HepG2 (cell line): ENCODE data around the gene POLR1E. TPM values are rescaled to one million over a fixed set of nuclear protein-coding genes. Genes with fewer than 3 reads are reported as not detected.
A peak's percentile ranks its signal among the peaks of the same experiment; 100 is the strongest.
"Not testable (repeated sequence)": the region's sequence is repeated elsewhere in the genome, so short reads cannot be mapped to it uniquely, and the experiment has no call there.

Experiments
- ATAC-seq: fragments of 200-7000 bp; cut with Tn5 transposase; 3 replicates; pipeline ENCODE4 v1.9.1; 2020; ENCODE audit warnings: mild to moderate bottlenecking, moderate library complexity
- BruUV-seq: library from RNA; stranded (reverse); fragments of 400-500 nt; replicated peaks from 2 replicates; lab custom pipeline; 2021; lab: Mats Ljungman, UMichigan
- CTCF ChIA-PET: fragments of 300-600 bp; formaldehyde crosslinking; extraction: SDS; loops from one replicate; lab custom pipeline; 2021; ENCODE audit warnings: low total read pairs, inconsistent platforms, low intra/inter-chr PET ratio; lab: Yijun Ruan, JAX
- POLR2A ChIA-PET: fragments of 350-600 bp; sonication (Branson Sonifier 250); formaldehyde crosslinking; loops from one replicate; lab custom pipeline; 2020; ENCODE audit warnings: antibody characterized with exemption, inconsistent platforms; lab: Yijun Ruan, JAX
- DNase-seq: peaks from one replicate; pipeline ENCODE4 v3.0.0-alpha.2; 2015; ENCODE audit warnings: low spot score
- FAIRE-seq: peaks from 3 replicates; lab custom pipeline; 2011; peaks lifted over from hg19 to GRCh38; lab: Jason Lieb, UNC
- H2AFZ ChIP-seq: one replicate; pipeline ENCODE4 v1.6.1; 2011; ENCODE audit warnings: low read length, inconsistent platforms
- H3K27ac ChIP-seq: fragments of 300-600 bp; 3 replicates; pipeline ENCODE4 v1.8.0; 2011; ENCODE audit warnings: mixed run types, mild to moderate bottlenecking, mixed read lengths, low read length, inconsistent platforms; ENCODE audit not compliant: insufficient read depth; ENCODE audit errors: extremely low read length
- H3K27me3 ChIP-seq, 2 experiments: fragments of 200-600 bp in 1 of 2; 2 replicates in 1 of 2; 3 replicates in 1 of 2; pipeline versions ENCODE4 v1.6.0 to v1.8.0; 2011; ENCODE audit warnings: low read length in 2 of 2, mild to moderate bottlenecking in 2 of 2, moderate library complexity in 2 of 2, inconsistent platforms in 1 of 2; ENCODE audit not compliant: insufficient read depth in 2 of 2, control insufficient read depth in 1 of 2
- H3K36me3 ChIP-seq, 2 experiments: fragments of 200-600 bp in 1 of 2; replicated peaks in 1 of 2; 2 replicates in 1 of 2; 3 replicates in 1 of 2; pipeline versions ENCODE4 v1.5.1 to v1.8.0; 2011; ENCODE audit warnings: low read length in 2 of 2, inconsistent platforms in 1 of 2; ENCODE audit not compliant: insufficient read depth in 2 of 2, control insufficient read depth in 1 of 2
- H3K4me1 ChIP-seq: 2 replicates; pipeline ENCODE4 v1.5.1; 2012; ENCODE audit warnings: low read length, inconsistent platforms; ENCODE audit not compliant: insufficient read depth
- H3K4me2 ChIP-seq: 2 replicates; pipeline ENCODE4 v1.6.0; 2011; ENCODE audit warnings: low read depth, low read length, inconsistent platforms
- H3K4me3 ChIP-seq, 3 experiments: fragments of 200-600 bp in 1 of 3; sonication (generic), shearing (Covaris generic) in 1 of 3; replicated peaks in 1 of 3; 2 replicates each; pipeline ENCODE4 v1.5.1; 2011 to 2016; ENCODE audit warnings: low read length in 3 of 3, inconsistent platforms in 2 of 3, low read depth in 2 of 3, mild to moderate bottlenecking in 2 of 3, control low read depth in 1 of 3, mixed read lengths in 1 of 3; ENCODE audit not compliant: insufficient read depth in 1 of 3
- H3K79me2 ChIP-seq: one replicate; pipeline ENCODE4 v1.6.1; 2011; ENCODE audit warnings: low read length, inconsistent platforms; ENCODE audit not compliant: insufficient read depth
- H3K9ac ChIP-seq: 2 replicates; pipeline ENCODE4 v1.6.0; 2011; ENCODE audit warnings: mild to moderate bottlenecking, low read depth, low read length, inconsistent platforms; ENCODE audit not compliant: insufficient read depth
- H3K9me3 ChIP-seq: 2 replicates; pipeline ENCODE4 v1.5.1; 2012; ENCODE audit warnings: mild to moderate bottlenecking, low read length
- H4K20me1 ChIP-seq: 2 replicates; pipeline ENCODE4 v1.6.0; 2011; ENCODE audit warnings: inconsistent platforms, mild to moderate bottlenecking, low read length, moderate library complexity; ENCODE audit not compliant: insufficient read depth
- ARID2 ChIP-seq: sonication (generic); formaldehyde crosslinking; IDR thresholded peaks from 2 replicates; pipeline ENCODE4 v1.8.1; 2022; ENCODE audit warnings: mild to moderate bottlenecking, missing genetic modification reagents, borderline replicate concordance
- FOSL2 ChIP-seq: sonication (generic); formaldehyde crosslinking; IDR thresholded peaks from 2 replicates; pipeline ENCODE4 v1.4.0; 2020; ENCODE audit warnings: missing genetic modification reagents
- MED8 ChIP-seq: sonication (generic); formaldehyde crosslinking; IDR thresholded peaks from 2 replicates; pipeline ENCODE4 v1.8.1; 2023; ENCODE audit warnings: mild to moderate bottlenecking, missing genetic modification reagents; ENCODE audit not compliant: insufficient replicate concordance
- MIXL1 ChIP-seq: IDR thresholded peaks from 2 replicates; pipeline ENCODE4 v1.6.1; 2016
- POLR2AphosphoS5 ChIP-seq: IDR thresholded peaks from 2 replicates; pipeline ENCODE4 v1.6.1; 2012; ENCODE audit warnings: low read depth, low read length
- REPIN1 ChIP-seq: sonication (generic); formaldehyde crosslinking; IDR thresholded peaks from 2 replicates; pipeline ENCODE4 v1.8.0; 2022; ENCODE audit warnings: missing genetic modification reagents, low read depth, mild to moderate bottlenecking, borderline replicate concordance
- SP140L ChIP-seq: sonication (generic); formaldehyde crosslinking; IDR thresholded peaks from 2 replicates; pipeline ENCODE4 v1.4.0; 2020; ENCODE audit warnings: missing genetic modification reagents, borderline replicate concordance
- SRSF9 ChIP-seq: fragments of 200-400 bp; formaldehyde crosslinking; IDR thresholded peaks from 2 replicates; pipeline ENCODE4 v1.6.1; 2018; ENCODE audit warnings: borderline replicate concordance, mild to moderate bottlenecking, low read depth, low read length; ENCODE audit not compliant: insufficient read depth, poor library complexity, severe bottlenecking
- ZBTB20 ChIP-seq: sonication (generic); formaldehyde crosslinking; IDR thresholded peaks from 2 replicates; pipeline ENCODE4 v1.8.1; 2023; ENCODE audit warnings: missing genetic modification reagents, low read depth, mild to moderate bottlenecking, borderline replicate concordance
- ZFX ChIP-seq: sonication (generic); formaldehyde crosslinking; IDR thresholded peaks from 2 replicates; pipeline ENCODE4 v1.4.0; 2020; ENCODE audit warnings: mild to moderate bottlenecking, low read depth, missing genetic modification reagents, moderate library complexity
- ZMYM3 ChIP-seq: sonication (generic); formaldehyde crosslinking; IDR thresholded peaks from 2 replicates; pipeline ENCODE4 v1.5.1; 2020; ENCODE audit warnings: mild to moderate bottlenecking, missing genetic modification reagents
- ZNF12 ChIP-seq: sonication (generic); formaldehyde crosslinking; IDR thresholded peaks from 2 replicates; pipeline ENCODE4 v1.5.0; 2020; ENCODE audit warnings: missing genetic modification reagents
- ZNF331 ChIP-seq: sonication (generic); formaldehyde crosslinking; IDR thresholded peaks from 2 replicates; pipeline ENCODE4 v1.4.0; 2020; ENCODE audit warnings: missing genetic modification reagents
- WGBS: methylation state at CpG from one replicate; pipeline ENCODE4 v1.1.6; 2017; ENCODE audit warnings: low lambda C conversion rate; 5-methylcytosine and 5-hydroxymethylcytosine counted together
- in situ Hi-C: cut with HindIII; loops from 2 replicates; pipeline ENCODE4 v1.10.0; 2017; ENCODE audit warnings: low pct_unique_long_range_greater_than_20kb; ENCODE audit not compliant: extremely low pct_ligation_motif_present
- intact Hi-C: fragments of 100-400 bp; cut with micrococcal nuclease; formaldehyde crosslinking; loops from one replicate; pipeline ENCODE4 v1.10.0; 2022; ENCODE audit not compliant: unreplicated experiment
- polyA plus RNA-seq, 8 experiments: library from polyadenylated mRNA; depleted of rRNA in 3 of 8; stranded (reverse) in 7 of 8; unstranded in 1 of 8; fragments of >200 nt; fragmentation: Illumina TruSeq in 4 of 8; extraction: Trizol in 4 of 8; gene quantifications; 2 replicates each; pipeline versions ENCODE4 v1.2.1 to v1.2.3, GENCODE V29; 2011 to 2016; ENCODE audit warnings: low read depth in 4 of 8, missing spikeins in 1 of 8, mixed read lengths in 1 of 8; ENCODE audit not compliant: insufficient read depth in 1 of 8
- total RNA-seq, 5 experiments: library from RNA; depleted of rRNA; stranded (reverse); fragments of >200 nt; fragmentation: Illumina TruSeq; extraction: Trizol; gene quantifications; 2 replicates each; pipeline ENCODE4 v1.2.3, GENCODE V29; 2016; ENCODE audit warnings: low read depth in 1 of 5
- TF ChIP-seq, protein P1 (sequence below): sonication (generic); formaldehyde crosslinking; IDR thresholded peaks from 2 replicates; pipeline ENCODE4 v1.4.0; 2020; ENCODE audit warnings: missing genetic modification reagents, borderline replicate concordance
- TF ChIP-seq, protein P2 (sequence below): sonication (generic); formaldehyde crosslinking; IDR thresholded peaks from 2 replicates; pipeline ENCODE4 v1.4.0; 2020; ENCODE audit warnings: mild to moderate bottlenecking, low read depth, missing genetic modification reagents
- TF ChIP-seq, protein P3 (sequence below): sonication (generic); formaldehyde crosslinking; IDR thresholded peaks from 2 replicates; pipeline ENCODE4 v1.4.0; 2020; ENCODE audit warnings: missing genetic modification reagents

The POLR1E gene
- total and polyA plus RNA-seq, 2 of the 13 experiments (the other 11 are each of a cell fraction or from before 2014, with no cell fraction given) = 23.0 to 37.8 TPM

DNA sequence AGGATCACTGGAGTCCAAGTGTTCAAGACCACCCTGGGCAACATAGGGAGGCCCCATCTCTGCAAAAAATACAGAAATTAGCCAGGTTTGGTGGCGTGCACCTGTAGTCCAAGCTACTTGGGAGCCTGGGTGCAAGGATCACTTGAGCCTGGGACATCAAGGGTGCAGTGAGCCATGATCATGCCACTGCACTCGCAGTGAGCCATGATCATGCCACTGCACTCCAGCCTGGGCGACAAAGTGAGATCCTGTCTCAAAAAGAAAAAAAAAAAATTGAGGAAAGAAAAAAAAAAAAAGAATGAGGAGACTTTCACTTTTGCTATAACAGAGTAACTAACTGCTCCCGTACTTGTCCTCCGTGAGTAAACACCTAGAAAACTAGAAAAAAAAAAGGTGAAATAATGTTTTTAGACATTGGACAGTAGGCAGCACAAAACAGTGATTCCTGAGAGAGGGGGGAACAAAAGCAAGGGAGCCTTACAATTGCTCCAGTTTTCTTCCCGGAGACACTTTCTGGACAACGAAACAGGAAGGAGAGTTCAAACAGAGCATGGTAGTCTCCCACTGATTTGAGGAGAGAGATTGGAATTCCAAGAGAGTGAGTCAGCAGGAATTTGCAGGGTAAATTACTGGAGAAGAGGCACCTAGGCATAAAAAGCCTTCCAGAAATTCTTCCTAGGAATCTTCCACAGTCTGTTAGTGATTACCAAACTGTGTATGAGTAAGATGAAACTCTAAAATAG lies 13.6 kb upstream of the POLR1E start (continued):
- TF ChIP-seq, protein P1, sequence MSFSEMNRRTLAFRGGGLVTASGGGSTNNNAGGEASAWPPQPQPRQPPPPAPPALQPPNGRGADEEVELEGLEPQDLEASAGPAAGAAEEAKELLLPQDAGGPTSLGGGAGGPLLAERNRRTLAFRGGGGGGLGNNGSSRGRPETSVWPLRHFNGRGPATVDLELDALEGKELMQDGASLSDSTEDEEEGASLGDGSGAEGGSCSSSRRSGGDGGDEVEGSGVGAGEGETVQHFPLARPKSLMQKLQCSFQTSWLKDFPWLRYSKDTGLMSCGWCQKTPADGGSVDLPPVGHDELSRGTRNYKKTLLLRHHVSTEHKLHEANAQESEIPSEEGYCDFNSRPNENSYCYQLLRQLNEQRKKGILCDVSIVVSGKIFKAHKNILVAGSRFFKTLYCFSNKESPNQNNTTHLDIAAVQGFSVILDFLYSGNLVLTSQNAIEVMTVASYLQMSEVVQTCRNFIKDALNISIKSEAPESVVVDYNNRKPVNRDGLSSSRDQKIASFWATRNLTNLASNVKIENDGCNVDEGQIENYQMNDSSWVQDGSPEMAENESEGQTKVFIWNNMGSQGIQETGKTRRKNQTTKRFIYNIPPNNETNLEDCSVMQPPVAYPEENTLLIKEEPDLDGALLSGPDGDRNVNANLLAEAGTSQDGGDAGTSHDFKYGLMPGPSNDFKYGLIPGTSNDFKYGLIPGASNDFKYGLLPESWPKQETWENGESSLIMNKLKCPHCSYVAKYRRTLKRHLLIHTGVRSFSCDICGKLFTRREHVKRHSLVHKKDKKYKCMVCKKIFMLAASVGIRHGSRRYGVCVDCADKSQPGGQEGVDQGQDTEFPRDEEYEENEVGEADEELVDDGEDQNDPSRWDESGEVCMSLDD = no peak
- TF ChIP-seq, protein P2, sequence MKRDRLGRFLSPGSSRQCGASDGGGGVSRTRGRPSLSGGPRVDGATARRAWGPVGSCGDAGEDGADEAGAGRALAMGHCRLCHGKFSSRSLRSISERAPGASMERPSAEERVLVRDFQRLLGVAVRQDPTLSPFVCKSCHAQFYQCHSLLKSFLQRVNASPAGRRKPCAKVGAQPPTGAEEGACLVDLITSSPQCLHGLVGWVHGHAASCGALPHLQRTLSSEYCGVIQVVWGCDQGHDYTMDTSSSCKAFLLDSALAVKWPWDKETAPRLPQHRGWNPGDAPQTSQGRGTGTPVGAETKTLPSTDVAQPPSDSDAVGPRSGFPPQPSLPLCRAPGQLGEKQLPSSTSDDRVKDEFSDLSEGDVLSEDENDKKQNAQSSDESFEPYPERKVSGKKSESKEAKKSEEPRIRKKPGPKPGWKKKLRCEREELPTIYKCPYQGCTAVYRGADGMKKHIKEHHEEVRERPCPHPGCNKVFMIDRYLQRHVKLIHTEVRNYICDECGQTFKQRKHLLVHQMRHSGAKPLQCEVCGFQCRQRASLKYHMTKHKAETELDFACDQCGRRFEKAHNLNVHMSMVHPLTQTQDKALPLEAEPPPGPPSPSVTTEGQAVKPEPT (CRISPR knock-in tag) = no peak
- TF ChIP-seq MIXL1 (CRISPR knock-in tag) (no peak), MED8 (CRISPR knock-in tag) (no peak), REPIN1 (no peak), SRSF9 (no peak), FOSL2 (CRISPR knock-in tag) (peak; percentile 71), SP140L (CRISPR knock-in tag) (no peak), ZBTB20 (CRISPR knock-in tag) (no peak), ZNF331 (CRISPR knock-in tag) (no peak), ZNF12 (no peak), POLR2AphosphoS5 (no peak), ARID2 (CRISPR knock-in tag) (no peak), ZFX (CRISPR knock-in tag) (no peak), ZMYM3 (CRISPR knock-in tag) (peak; percentile 81)
- TF ChIP-seq, protein P3, sequence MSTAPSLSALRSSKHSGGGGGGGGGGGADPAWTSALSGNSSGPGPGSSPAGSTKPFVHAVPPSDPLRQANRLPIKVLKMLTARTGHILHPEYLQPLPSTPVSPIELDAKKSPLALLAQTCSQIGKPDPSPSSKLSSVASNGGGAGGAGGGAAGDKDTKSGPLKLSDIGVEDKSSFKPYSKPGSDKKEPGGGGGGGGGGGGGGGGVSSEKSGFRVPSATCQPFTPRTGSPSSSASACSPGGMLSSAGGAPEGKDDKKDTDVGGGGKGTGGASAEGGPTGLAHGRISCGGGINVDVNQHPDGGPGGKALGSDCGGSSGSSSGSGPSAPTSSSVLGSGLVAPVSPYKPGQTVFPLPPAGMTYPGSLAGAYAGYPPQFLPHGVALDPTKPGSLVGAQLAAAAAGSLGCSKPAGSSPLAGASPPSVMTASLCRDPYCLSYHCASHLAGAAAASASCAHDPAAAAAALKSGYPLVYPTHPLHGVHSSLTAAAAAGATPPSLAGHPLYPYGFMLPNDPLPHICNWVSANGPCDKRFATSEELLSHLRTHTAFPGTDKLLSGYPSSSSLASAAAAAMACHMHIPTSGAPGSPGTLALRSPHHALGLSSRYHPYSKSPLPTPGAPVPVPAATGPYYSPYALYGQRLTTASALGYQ (CRISPR knock-in tag) = no peak

DNA sequence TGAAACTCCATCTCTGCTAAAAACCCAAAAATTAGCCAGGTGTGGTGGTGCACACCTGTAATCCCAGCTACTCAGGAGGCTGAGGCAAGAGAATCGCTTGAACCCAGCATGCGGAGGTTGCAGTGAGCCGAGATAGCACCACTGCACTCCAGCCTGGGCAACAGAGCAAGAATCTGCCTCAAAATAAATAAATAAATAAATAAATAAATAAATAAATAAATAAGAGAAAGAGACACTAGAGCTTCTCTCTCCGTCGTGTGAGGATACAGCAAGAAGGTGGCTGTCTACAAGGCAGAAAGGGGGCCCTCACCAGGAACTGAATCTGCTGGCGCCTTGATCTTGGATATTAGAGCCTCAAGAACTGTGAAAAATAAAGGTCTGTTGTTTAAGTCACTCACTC lies 11.8 kb upstream of the POLR1E start:
- H3K9me3 ChIP-seq, POLR2A ChIA-PET, H3K9ac ChIP-seq, DNase-seq, in situ Hi-C loops, H3K79me2 ChIP-seq, H3K4me3 ChIP-seq, H2AFZ ChIP-seq, H4K20me1 ChIP-seq, H3K36me3 ChIP-seq, intact Hi-C loops, H3K4me2 ChIP-seq, FAIRE-seq, BruUV-seq, H3K27ac ChIP-seq, H3K27me3 ChIP-seq, ATAC-seq, CTCF ChIA-PET: not testable (repeated sequence)
- peaks cover 34% of the 10 kb centered on the region for H3K4me1 ChIP-seq
- 56% methylated on average over 6 of the region's 6 CpGs for WGBS
